Measurements from ENCODE around the gene CIB2.

Gene CIB2

DNA sequence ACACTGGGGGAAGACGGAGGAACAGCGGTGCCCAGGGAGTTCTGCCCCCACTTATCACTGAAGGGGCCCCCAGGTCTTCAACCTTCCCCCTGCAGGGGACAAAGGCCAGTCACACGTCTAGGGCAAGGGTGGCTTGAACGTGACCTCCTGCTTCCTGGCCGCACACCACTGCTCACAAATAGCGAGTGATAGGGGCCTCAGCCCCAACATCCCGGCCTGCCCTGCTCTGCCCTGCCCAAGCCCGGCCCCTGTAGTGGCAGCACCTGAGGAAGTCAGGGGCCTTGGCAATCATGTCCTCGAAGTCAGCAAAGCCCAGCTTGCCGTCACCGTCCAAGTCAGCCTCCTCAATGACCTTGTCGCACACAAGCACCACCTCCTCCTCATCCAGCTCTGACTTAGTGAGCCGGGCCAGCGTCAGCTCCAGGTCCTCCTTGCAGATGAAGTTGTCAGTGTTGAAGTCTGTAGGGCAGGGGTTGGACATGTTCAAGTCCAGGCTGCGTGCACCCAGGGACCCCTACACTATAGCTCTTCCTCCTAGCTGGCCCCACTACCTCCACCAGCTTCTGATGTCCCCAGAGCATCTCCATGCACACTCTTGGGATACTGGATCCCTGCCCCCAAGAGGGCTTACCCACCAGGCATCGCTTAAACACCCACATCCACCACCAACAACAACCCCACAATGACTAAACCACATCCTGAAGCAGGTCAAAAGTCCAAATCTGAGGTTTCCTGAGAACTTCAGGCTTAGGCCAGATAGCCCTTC is 25.6 kb downstream of the CIB2 start:
- Histone ChIP-seq H3K9ac (ENCODE audit: low read depth, low read length) (no peak overlapping the region), H3K36me3 (ENCODE audit: control insufficient read depth, insufficient read depth, low read length) (no peaks in the 10 kb centered on the region; the same call in 1 of the 2 replicates), H3K9me3 (ENCODE audit: control insufficient read depth, insufficient read depth, low read length) (no peaks in the 10 kb centered on the region), H3K27ac (ENCODE audit: low read depth, low read length) (no peak overlapping the region), H3K4me3 (ENCODE audit: low read depth, low read length) (no peak overlapping the region), H3K27me3 (ENCODE audit: control insufficient read depth, insufficient read depth, low read length) (no peaks in the 10 kb centered on the region), H3K4me1 (ENCODE audit: control insufficient read depth, insufficient read depth, low read length) (no peaks in the 10 kb centered on the region)

DNA sequence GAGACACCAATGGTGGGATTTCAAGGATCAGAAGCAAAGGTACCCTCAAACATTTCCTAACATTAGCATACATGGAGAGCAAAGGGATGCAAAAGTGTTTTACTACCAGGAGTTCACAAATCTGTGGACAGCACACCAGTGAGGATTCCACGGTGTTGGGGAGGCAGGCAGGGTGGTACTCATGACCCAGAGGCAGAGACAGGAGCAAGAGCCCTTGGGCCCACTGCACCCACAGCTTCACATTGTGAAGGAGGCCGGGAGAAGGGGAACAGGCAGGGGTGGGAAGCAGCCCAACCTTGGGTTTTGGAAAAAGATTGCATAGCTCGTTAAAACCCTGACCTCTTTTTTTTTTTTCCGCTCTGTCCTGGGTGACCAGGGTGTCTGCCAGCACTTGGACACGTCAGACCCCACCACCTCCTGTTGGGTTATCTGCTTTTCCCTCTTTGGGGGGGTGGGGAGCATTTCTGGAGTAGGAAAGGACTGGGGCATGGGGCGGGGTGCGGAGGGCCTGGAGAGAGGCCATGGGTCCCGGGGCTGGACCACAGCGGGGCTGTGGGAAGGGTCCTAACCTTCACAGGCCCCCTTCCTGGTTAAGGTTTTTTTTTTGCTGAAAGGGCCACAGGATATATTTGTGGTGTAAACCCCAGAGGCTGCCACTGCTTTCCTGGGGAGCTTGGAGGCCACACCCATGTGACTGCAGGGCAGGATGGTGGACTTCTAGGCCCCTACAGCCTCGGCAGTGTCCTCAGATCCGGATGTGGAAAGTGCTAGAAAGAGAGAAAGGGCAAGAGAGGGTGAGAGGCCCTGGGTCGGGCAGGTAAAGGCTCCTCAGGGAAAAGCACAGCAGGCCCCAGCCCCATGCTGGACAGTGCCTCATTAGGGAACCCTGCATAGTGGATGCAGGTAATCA is 26.4 kb downstream of the CIB2 start:
- Histone ChIP-seq H3K9ac (ENCODE audit: low read depth, low read length) (no peak overlapping the region), H3K27me3 (ENCODE audit: control insufficient read depth, insufficient read depth, low read length) (no peaks in the 10 kb centered on the region), H3K4me1 (ENCODE audit: control insufficient read depth, insufficient read depth, low read length) (no peaks in the 10 kb centered on the region), H3K9me3 (ENCODE audit: control insufficient read depth, insufficient read depth, low read length) (no peaks in the 10 kb centered on the region), H3K4me3 (ENCODE audit: low read depth, low read length) (no peak overlapping the region), H3K27ac (ENCODE audit: low read depth, low read length) (no peak overlapping the region), H3K36me3 (ENCODE audit: control insufficient read depth, insufficient read depth, low read length) (no peaks in the 10 kb centered on the region; the same call in 1 of the 2 replicates)

DNA sequence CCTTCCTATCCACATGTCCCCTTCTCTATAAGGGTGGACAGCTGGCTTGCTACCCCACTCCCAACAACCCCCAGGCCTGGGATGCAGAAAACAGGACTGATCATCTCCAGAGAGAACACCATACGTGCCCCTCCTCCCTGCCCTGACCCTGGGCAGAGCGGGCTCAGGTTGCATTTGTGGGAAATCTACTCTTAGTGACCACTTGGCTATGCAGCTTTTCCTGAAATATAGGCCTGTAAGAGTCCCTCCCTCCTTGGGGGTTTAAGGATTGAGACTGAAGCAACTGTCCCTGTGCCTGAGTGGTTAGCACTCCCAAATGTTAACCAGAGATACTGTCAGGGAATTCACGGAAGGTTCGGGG is 27.1 kb downstream of the CIB2 start:
- no peak overlapping the region for H3K4me3 ChIP-seq (ENCODE audit: low read depth, low read length)
- H3K27me3 ChIP-seq (ENCODE audit: control insufficient read depth, insufficient read depth, low read length): no peaks in the 10 kb centered on the region
- no peaks in the 10 kb centered on the region for H3K4me1 ChIP-seq (ENCODE audit: control insufficient read depth, insufficient read depth, low read length)
- no peak overlapping the region for H3K9ac ChIP-seq (ENCODE audit: low read depth, low read length)
- no peaks in the 10 kb centered on the region for H3K9me3 ChIP-seq (ENCODE audit: control insufficient read depth, insufficient read depth, low read length)
- no peak overlapping the region for H3K27ac ChIP-seq (ENCODE audit: low read depth, low read length)
- no peaks in the 10 kb centered on the region; the same call in 1 of the 2 replicates for H3K36me3 ChIP-seq (ENCODE audit: control insufficient read depth, insufficient read depth, low read length)

DNA sequence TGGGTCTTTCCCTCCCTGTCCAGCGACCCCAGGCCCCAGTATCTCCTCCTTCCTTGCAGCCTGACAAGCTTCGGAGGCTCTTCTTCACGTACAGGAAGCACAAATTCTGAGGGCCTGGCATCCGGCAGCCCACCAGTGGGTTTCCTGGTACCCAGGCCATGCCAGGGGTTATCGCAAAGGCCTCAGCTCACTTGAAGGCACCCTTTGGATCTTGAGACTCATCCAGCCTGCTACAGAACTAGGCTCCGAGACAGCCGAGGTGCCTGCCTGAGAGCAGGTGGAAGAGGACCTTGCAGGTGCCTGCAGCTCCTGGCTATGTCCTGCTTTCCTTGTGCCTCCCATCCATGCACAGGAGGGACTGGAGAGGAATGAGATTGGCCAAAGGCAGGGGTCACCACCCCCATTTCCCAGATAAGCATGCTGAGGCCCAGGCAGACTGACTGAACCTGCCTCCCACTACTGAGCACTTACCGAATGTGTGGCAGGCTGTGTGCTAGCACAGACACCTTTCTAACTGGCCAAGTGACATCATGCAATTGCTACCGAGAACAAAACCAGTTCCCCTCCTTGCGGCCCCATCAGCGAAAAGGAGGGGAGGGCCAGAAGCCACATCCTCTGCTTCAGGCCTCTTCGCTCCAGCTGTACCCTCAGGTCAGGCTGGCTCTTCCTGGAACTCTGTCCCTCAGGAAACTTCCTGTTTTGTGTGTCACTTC is 27.7 kb downstream of the CIB2 start:
- no peak overlapping the region for H3K9ac ChIP-seq (ENCODE audit: low read depth, low read length)
- no peaks in the 10 kb centered on the region; the same call in 1 of the 2 replicates for H3K36me3 ChIP-seq (ENCODE audit: control insufficient read depth, insufficient read depth, low read length)
- no peaks in the 10 kb centered on the region for H3K4me1 ChIP-seq (ENCODE audit: control insufficient read depth, insufficient read depth, low read length)
- H3K9me3 ChIP-seq (ENCODE audit: control insufficient read depth, insufficient read depth, low read length): no peaks in the 10 kb centered on the region
- H3K27ac ChIP-seq (ENCODE audit: low read depth, low read length): no peak overlapping the region
- no peak overlapping the region for H3K4me3 ChIP-seq (ENCODE audit: low read depth, low read length)
- H3K27me3 ChIP-seq (ENCODE audit: control insufficient read depth, insufficient read depth, low read length): no peaks in the 10 kb centered on the region

DNA sequence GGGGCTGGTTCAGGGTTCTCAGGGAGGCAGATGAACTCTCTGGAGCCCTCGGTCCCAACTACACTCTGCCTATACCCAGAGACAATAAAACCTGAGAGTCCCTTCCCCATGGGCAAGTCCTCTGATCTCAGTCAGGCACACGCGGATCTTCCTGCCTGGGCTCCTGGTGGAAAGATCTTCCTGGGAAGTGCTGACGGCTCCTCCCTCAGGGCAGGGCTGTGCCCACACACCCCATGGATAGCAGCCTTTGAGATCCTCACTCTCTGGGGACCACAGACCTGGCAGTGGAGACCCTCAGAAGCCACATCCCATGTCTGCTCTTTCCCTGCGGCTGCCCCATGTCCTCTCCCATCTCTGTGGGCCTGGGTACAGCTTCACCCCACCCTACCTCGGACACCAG is 28.5 kb downstream of the CIB2 start:
- H3K4me3 ChIP-seq (ENCODE audit: low read depth, low read length): no peak overlapping the region
- no peaks in the 10 kb centered on the region for H3K27me3 ChIP-seq (ENCODE audit: control insufficient read depth, insufficient read depth, low read length)
- no peaks in the 10 kb centered on the region for H3K4me1 ChIP-seq (ENCODE audit: control insufficient read depth, insufficient read depth, low read length)
- no peaks in the 10 kb centered on the region; the same call in 1 of the 2 replicates for H3K36me3 ChIP-seq (ENCODE audit: control insufficient read depth, insufficient read depth, low read length)
- H3K9ac ChIP-seq (ENCODE audit: low read depth, low read length): no peak overlapping the region
- no peaks in the 10 kb centered on the region for H3K9me3 ChIP-seq (ENCODE audit: control insufficient read depth, insufficient read depth, low read length)
- H3K27ac ChIP-seq (ENCODE audit: low read depth, low read length): no peak overlapping the region

DNA sequence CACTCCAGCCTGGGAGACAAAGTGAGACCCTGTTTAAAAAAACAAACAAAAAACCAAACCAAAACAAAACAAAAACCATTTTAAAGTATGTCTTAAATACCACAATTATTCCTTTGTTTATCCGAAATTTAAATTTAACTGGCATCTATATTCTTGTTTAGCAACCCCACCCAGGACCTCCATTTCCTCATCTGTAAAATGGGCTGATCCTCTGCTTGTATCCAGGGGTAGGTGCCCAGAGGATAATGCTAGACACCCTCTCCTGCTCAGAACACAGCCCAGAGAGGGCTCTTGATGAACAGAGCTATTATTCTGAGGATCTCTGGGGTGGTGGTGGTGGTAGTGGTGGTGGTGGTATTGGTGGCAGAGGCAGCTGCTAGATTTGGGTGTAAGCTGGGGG is 29.0 kb downstream of the CIB2 start:
- Histone ChIP-seq H3K4me1 (ENCODE audit: control insufficient read depth, insufficient read depth, low read length) (no peaks in the 10 kb centered on the region), H3K4me3 (ENCODE audit: low read depth, low read length) (no peak overlapping the region), H3K36me3 (ENCODE audit: control insufficient read depth, insufficient read depth, low read length) (no peaks in the 10 kb centered on the region; the same call in 1 of the 2 replicates), H3K9ac (ENCODE audit: low read depth, low read length) (no peak overlapping the region), H3K27me3 (ENCODE audit: control insufficient read depth, insufficient read depth, low read length) (no peaks in the 10 kb centered on the region), H3K9me3 (ENCODE audit: control insufficient read depth, insufficient read depth, low read length) (no peaks in the 10 kb centered on the region), H3K27ac (ENCODE audit: low read depth, low read length) (no peak overlapping the region)

DNA sequence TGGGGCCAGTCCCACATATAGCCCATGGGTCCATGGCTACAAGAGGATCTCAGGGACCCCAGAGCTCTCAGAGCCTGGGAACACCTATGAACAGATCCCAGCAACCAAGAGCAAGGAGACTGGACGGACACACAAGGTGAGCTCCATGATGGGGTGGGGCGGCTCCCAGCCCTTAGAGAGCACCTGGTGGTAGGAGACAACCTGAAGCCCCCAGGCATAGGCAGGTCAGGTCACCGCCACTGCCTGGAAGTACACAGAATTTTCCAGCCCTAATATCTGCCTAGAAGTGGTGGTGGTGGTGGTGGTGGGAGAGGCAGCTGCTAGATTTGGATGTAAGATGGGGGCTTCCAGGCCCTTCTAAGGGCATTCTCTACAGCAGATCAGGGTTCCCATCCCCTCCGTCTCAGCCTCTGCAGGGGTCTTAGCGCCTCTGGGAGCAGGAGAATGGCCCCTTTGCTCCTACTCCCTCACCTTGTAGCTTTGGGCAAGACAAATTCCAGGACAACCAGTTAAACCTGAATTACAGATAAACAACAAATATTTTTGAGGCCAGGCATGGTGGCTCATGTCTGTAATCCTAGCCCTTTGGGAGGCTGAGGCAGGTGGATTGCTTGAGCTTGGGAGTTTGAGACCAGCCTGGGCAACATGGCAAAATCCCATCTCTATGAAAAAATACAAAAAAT is 29.7 kb downstream of the CIB2 start:
- no peak overlapping the region for H3K9ac ChIP-seq (ENCODE audit: low read depth, low read length)
- H3K27ac ChIP-seq (ENCODE audit: low read depth, low read length): no peak overlapping the region
- no peaks in the 10 kb centered on the region for H3K27me3 ChIP-seq (ENCODE audit: control insufficient read depth, insufficient read depth, low read length)
- H3K4me1 ChIP-seq (ENCODE audit: control insufficient read depth, insufficient read depth, low read length): no peaks in the 10 kb centered on the region
- no peaks in the 10 kb centered on the region for H3K9me3 ChIP-seq (ENCODE audit: control insufficient read depth, insufficient read depth, low read length)
- H3K4me3 ChIP-seq (ENCODE audit: low read depth, low read length): no peak overlapping the region
- H3K36me3 ChIP-seq (ENCODE audit: control insufficient read depth, insufficient read depth, low read length): no peaks in the 10 kb centered on the region; the same call in 1 of the 2 replicates

DNA sequence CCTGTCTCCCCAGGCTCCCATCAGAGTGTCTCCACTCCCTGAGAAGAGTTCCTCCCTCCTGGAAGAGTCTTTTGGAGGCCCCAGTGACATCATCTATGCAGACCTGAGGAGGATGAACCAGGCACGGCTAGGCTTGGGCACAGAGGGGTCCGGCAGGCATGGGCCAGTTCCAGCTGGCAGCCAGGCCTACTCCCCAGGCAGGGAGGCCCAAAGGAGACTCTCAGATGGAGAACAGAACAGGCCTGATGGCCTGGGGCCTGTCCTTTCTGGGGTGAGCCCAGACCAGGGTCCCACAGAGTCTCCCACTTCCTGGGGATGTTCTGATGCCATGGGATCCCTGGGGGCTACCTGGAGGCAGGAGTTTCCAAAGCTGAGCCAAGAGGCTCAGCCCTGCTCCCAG is 30.4 kb downstream of the CIB2 start:
- Histone ChIP-seq H3K27me3 (ENCODE audit: control insufficient read depth, insufficient read depth, low read length) (no peaks in the 10 kb centered on the region), H3K9ac (ENCODE audit: low read depth, low read length) (no peak overlapping the region), H3K4me3 (ENCODE audit: low read depth, low read length) (no peak overlapping the region), H3K36me3 (ENCODE audit: control insufficient read depth, insufficient read depth, low read length) (no peaks in the 10 kb centered on the region; the same call in 1 of the 2 replicates), H3K9me3 (ENCODE audit: control insufficient read depth, insufficient read depth, low read length) (no peaks in the 10 kb centered on the region), H3K4me1 (ENCODE audit: control insufficient read depth, insufficient read depth, low read length) (no peaks in the 10 kb centered on the region), H3K27ac (ENCODE audit: low read depth, low read length) (no peak overlapping the region)

DNA sequence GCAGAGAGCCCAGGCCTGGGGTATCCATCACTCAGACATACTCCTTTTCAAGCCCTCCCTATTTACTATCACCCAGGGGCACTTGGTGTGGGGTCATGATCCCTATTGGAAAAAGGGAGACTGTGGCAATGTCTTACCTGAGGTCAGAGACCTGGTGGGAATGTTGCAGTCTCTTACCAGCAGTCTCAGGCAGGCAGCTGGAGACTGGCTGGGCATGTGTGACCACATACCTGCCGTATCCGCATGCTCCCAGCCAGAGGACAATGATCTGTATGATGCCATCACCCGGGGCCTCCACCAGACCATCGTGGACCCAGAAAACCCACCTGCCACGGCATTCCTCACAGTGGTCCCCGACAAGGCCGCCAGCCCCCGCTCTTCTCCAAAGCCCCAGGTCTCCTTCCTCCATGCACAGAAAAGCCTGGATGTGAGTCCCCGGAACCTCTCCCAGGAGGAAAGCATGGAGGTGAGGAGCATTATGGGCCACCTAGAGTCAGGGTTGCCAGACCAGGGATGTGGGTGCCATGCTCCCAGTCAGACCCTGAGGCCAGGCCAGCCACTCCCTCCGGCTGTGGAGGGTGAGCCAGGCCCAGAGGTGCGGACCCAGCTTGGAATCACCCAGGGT is 33.0 kb downstream of the CIB2 start:
- no peak overlapping the region for H3K4me3 ChIP-seq (ENCODE audit: low read depth, low read length)
- peaks cover 5% of the 10 kb centered on the region; the same call in 1 of the 2 replicates for H3K27me3 ChIP-seq (ENCODE audit: control insufficient read depth, insufficient read depth, low read length)
- no peak overlapping the region for H3K9ac ChIP-seq (ENCODE audit: low read depth, low read length)
- no peaks in the 10 kb centered on the region for H3K36me3 ChIP-seq (ENCODE audit: control insufficient read depth, insufficient read depth, low read length)
- no peaks in the 10 kb centered on the region for H3K9me3 ChIP-seq (ENCODE audit: control insufficient read depth, insufficient read depth, low read length)
- no peak overlapping the region for H3K27ac ChIP-seq (ENCODE audit: low read depth, low read length)
- no peaks in the 10 kb centered on the region for H3K4me1 ChIP-seq (ENCODE audit: control insufficient read depth, insufficient read depth, low read length)

DNA sequence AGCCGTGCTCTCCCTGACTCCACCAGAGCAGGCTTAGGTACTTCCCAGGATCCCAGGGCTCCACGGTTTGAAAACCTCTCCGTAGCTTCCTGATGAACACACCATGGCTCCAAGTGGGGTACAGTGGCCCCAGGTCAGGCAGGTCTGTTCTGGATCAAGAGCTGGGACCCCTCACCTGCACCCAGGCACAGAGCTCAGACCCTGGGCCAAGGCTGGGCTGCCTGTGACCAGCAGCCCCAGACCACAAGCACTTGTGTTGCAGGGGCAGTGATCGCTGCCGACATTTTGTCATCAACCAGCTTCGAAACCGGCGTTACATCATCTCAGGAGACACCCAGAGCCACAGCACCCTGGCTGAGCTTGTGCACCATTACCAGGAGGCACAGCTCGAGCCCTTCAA is 33.6 kb downstream of the CIB2 start:
- Histone ChIP-seq H3K9me3 (ENCODE audit: control insufficient read depth, insufficient read depth, low read length) (no peaks in the 10 kb centered on the region), H3K27me3 (ENCODE audit: control insufficient read depth, insufficient read depth, low read length) (peaks cover 5% of the 10 kb centered on the region; the same call in 1 of the 2 replicates), H3K36me3 (ENCODE audit: control insufficient read depth, insufficient read depth, low read length) (no peaks in the 10 kb centered on the region), H3K4me1 (ENCODE audit: control insufficient read depth, insufficient read depth, low read length) (no peaks in the 10 kb centered on the region), H3K27ac (ENCODE audit: low read depth, low read length) (no peak overlapping the region), H3K9ac (ENCODE audit: low read depth, low read length) (no peak overlapping the region), H3K4me3 (ENCODE audit: low read depth, low read length) (no peak overlapping the region)

Data from HUES48 (cell line).